Activated T-cell treated with anti-CD3 and anti-CD28 coated beads, Interleukin-2, amount 50 U/mL, for 72 hours (primary cell): Measurements from ENCODE around the gene CMTM2. TPM values are rescaled to one million over a fixed set of nuclear protein-coding genes. Genes with fewer than 3 reads are reported as not detected.
A peak's percentile ranks its signal among the peaks of the same experiment; 100 is the strongest.
"Not testable (repeated sequence)": the region's sequence is repeated elsewhere in the genome, so short reads cannot be mapped to it uniquely, and the experiment has no call there.

Experiments used
- ATAC-seq, 2 donors: fragments of 150-1000 bp; cut with Tn5 transposase; replicated peaks in 1 of 2; 2 replicates each; pipeline ENCODE4 v1.10.0; 2021; ENCODE audit warnings: moderate library complexity in 2 of 2, mild to moderate bottlenecking in 1 of 2
- DNase-seq, 2 donors: peaks; one replicate each; pipeline ENCODE4 v3.0.0; 2021 to 2022; ENCODE audit warnings: mixed read lengths in 1 of 2
- H3K27ac Mint-ChIP-seq: one replicate; pipeline ENCODE4 v1.8.0; 2022; ENCODE audit warnings: mild to moderate bottlenecking, moderate library complexity, mixed read lengths
- H3K27me3 Mint-ChIP-seq: one replicate; pipeline ENCODE4 v1.8.0; 2022; ENCODE audit warnings: low read depth, mixed read lengths
- H3K36me3 Mint-ChIP-seq, 2 donors: one replicate each; pipeline ENCODE4 v1.8.0; 2022; ENCODE audit warnings: mixed read lengths in 2 of 2, mild to moderate bottlenecking in 1 of 2; ENCODE audit not compliant: insufficient read depth in 2 of 2
- H3K4me1 Mint-ChIP-seq: one replicate; pipeline ENCODE4 v1.8.0; 2022; ENCODE audit warnings: low read depth, mixed read lengths
- H3K4me3 Mint-ChIP-seq, 2 donors: one replicate each; pipeline ENCODE4 v1.8.0; 2022; ENCODE audit warnings: mild to moderate bottlenecking in 2 of 2, mixed read lengths in 2 of 2, moderate library complexity in 2 of 2
- H3K9me3 Mint-ChIP-seq, 2 donors: one replicate each; pipeline ENCODE4 v1.8.0; 2022; ENCODE audit warnings: mixed read lengths in 2 of 2
- total RNA-seq, 2 donors: library from RNA; stranded (reverse); gene quantifications; one replicate each; pipeline ENCODE4 v1.2.3, GENCODE V29; 2022

CMTM2 gene
- total RNA-seq, 2 donors from 2014 or later: 0.31 to 1.2 TPM

GRCh38 chr16:66561381-66562080, 17.7 kb upstream of the CMTM2 start:
- ATAC-seq (no peak), DNase-seq (no peak)
- Mint-ChIP-seq H3K27ac (peak overlapping the region; percentile 66), H3K27me3 (no peaks in the 10 kb centered on the region), H3K4me1 (peaks cover 69% of the 10 kb centered on the region), H3K4me3 (peak overlapping the region in 1 of 2 donors; percentile 18), H3K36me3 (peaks cover 14 to 32% of the 10 kb centered on the region in 2 donors), H3K9me3 (no peaks in the 10 kb centered on the region)

DNA sequence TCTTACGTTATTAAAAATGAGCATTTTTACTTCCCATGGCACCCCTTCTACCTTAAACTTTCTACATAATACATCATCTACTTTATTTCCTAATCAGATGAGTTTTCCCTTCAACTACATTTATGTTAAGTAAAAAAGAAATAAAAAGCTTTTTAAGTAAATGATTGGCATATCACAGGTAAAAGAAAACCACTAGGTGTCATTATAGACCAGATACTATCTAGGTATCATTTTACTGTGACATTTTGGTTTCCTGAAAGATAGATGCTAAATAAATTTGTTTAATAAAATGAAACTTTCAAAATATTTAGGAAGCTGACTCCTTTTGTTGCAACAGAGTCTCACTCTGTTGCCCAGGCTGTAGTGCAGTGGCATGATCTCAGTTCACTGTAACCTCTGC, 16.9 kb upstream of the CMTM2 start:
- Mint-ChIP-seq H3K4me1 (peaks cover 70% of the 10 kb centered on the region), H3K9me3 (no peaks in the 10 kb centered on the region), H3K36me3 (peaks cover 17 to 35% of the 10 kb centered on the region in 2 donors), H3K27me3 (no peaks in the 10 kb centered on the region), H3K4me3 (peak overlapping the region; percentile 22 to 27), H3K27ac (peak overlapping the region; percentile 39)
- ATAC-seq (no peak), DNase-seq (no peak)

GRCh38 chr16:66562986-66563385, 16.3 kb upstream of the CMTM2 start:
- Mint-ChIP-seq H3K36me3 (peaks cover 15 to 38% of the 10 kb centered on the region in 2 donors), H3K4me1 (peaks cover 72% of the 10 kb centered on the region), H3K27ac (peak overlapping the region; percentile 55), H3K9me3 (no peaks in the 10 kb centered on the region), H3K4me3 (peak overlapping the region; percentile 22 to 50), H3K27me3 (no peaks in the 10 kb centered on the region)
- no peak for ATAC-seq
- no peak for DNase-seq

GRCh38 chr16:66563574-66564334, 15.5 kb upstream of the CMTM2 start:
- peak overlapping the region; percentile 85 for H3K27ac Mint-ChIP-seq
- DNase-seq: peak in 1 of 2 donors; percentile 41
- H3K36me3 Mint-ChIP-seq: peaks cover 15 to 31% of the 10 kb centered on the region in 2 donors
- H3K4me3 Mint-ChIP-seq: peak overlapping the region; percentile 36 to 50
- ATAC-seq: peak; percentile 94 to 95
- H3K9me3 Mint-ChIP-seq: no peaks in the 10 kb centered on the region
- H3K27me3 Mint-ChIP-seq: no peaks in the 10 kb centered on the region
- peaks cover 74% of the 10 kb centered on the region for H3K4me1 Mint-ChIP-seq

DNA sequence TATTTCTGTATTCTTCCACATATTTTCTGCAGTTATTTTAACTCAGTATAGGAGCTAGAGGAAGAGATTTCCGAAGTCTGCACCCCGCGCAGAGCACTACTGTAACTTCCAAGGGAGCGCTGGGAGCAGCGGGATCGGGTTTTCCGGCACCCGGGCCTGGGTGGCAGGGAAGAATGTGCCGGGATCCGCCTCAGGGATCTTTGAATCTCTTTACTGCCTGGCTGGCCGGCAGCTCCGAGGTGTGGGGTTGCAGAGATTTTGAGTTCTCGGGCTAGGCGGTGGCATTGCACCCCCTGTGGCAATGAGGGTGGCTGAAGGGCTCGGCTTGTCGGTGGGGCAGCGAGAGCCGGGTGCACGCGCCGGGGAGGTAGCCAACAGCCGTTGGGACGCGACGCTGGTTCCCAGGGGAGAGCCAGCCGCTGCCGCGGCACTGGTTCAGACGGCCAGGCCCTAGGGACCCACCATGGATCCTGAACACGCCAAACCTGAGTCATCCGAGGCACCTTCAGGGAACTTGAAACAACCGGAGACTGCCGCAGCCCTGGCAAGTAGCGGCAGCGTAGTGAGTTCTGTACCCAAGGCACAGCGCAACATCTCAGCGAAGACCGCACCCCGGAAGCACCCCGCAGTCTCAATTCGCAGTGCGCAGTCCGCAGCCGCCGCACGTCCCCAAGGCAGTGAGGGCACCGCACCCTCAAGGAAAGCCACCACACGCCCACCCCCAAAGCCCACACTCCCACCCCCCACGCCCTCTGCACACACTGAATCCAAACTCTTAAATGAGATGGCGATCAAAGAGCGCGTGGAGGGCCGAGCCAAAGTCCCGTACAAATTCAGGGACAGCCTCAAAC, 13.0 kb upstream of the CMTM2 start, which contains the start of gene CMTM1:
TSS of gene CMTM1 (plus strand) at position 389 of the 851 bp plus-strand sequence. CDS start at position 464, 75 bp downstream.
- Mint-ChIP-seq H3K4me3 (no peak within 1 kb of the TSS), H3K36me3 (peaks cover 11 to 24% of the 10 kb centered on the region in 2 donors), H3K27me3 (no peaks in the 10 kb centered on the region), H3K27ac (peak within 1 kb of the TSS; percentile 82), H3K9me3 (no peaks in the 10 kb centered on the region), H3K4me1 (peaks cover 57% of the 10 kb centered on the region)
- ATAC-seq (no peak), DNase-seq (no peak)

DNA sequence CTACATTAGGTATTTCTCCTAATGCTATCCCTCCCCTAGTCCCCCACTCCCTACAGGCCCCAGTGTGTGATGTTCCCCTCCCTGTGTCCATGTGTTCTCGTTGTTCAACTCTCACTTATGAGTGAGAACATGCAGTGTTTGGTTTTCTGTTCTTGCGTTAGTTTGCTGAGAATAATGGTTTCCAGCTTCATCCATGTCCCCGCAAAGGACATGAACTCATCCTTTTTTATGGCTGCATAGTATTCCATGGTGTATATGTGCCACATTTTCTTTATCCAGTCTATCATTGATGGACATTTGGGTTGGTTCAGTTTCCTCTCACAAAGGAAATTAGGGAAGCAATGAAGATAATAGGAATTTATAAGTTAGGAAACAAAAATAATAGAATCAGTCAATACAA, 12.0 kb upstream of the CMTM2 start:
- Mint-ChIP-seq H3K27ac (peak overlapping the region; percentile 82), H3K36me3 (peaks cover 8 to 20% of the 10 kb centered on the region in 2 donors), H3K4me1 (peaks cover 49% of the 10 kb centered on the region)
- not testable (repeated sequence) for H3K4me3 Mint-ChIP-seq, H3K27me3 Mint-ChIP-seq, ATAC-seq, H3K9me3 Mint-ChIP-seq, DNase-seq

- peaks cover 39% of the 10 kb centered on the region for H3K4me1 Mint-ChIP-seq
- H3K4me3 Mint-ChIP-seq: no peak overlapping the region
- H3K9me3 Mint-ChIP-seq: no peaks in the 10 kb centered on the region
- H3K27ac Mint-ChIP-seq: no peak overlapping the region
- ATAC-seq (no peak), DNase-seq (no peak)
- H3K27me3 Mint-ChIP-seq: no peaks in the 10 kb centered on the region
- H3K36me3 Mint-ChIP-seq: peaks cover 6 to 19% of the 10 kb centered on the region in 2 donors
Measured at GRCh38 chr16:66568355-66568754, 10.9 kb upstream of the CMTM2 start.

GRCh38 chr16:66569131-66569530, 10.1 kb upstream of the CMTM2 start:
- Mint-ChIP-seq H3K27me3 (no peaks in the 10 kb centered on the region), H3K9me3 (no peaks in the 10 kb centered on the region), H3K27ac (peak overlapping the region; percentile 24), H3K4me3 (no peak overlapping the region), H3K36me3 (peaks cover 6 to 19% of the 10 kb centered on the region in 2 donors), H3K4me1 (peaks cover 31% of the 10 kb centered on the region)
- DNase-seq: no peak
- no peak for ATAC-seq

DNA sequence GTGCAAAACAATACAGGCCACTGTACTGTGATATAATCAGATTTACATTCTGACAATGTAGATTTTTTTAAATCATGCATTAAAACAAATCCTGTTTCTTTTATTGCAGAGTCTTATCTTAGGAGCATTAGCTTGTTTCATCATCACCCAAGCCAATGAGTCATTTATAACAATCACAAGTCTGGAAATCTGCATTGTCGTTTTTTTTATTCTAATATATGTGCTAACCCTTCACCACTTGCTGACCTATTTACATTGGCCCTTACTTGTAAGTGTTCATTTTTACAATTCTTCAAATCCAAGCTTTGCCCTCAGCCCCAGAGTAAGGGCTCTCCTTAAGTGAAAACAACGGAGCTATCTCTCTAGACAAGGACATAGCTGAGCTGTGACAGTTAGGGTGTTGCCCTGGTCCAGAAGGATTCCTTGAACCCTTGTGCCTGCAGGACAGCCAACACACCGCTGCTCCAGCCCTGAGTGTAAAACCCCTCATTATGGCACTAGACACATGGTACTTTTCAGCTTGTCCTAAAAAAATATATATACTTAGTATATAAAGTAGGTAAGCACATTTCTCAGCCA, 9.3 kb upstream of the CMTM2 start:
- Mint-ChIP-seq H3K27ac (no peak overlapping the region), H3K4me1 (peaks cover 24% of the 10 kb centered on the region), H3K4me3 (no peak overlapping the region), H3K36me3 (peaks cover 4 to 19% of the 10 kb centered on the region in 2 donors), H3K9me3 (no peaks in the 10 kb centered on the region), H3K27me3 (no peaks in the 10 kb centered on the region)
- ATAC-seq (no peak), DNase-seq (no peak)

- H3K27ac Mint-ChIP-seq: no peak overlapping the region
- DNase-seq (no peak), ATAC-seq (peak in 1 of 2 donors; percentile 33)
- H3K4me3 Mint-ChIP-seq: no peak overlapping the region
- H3K36me3 Mint-ChIP-seq: peaks cover under 1 to 7% of the 10 kb centered on the region in 2 donors
- H3K4me1 Mint-ChIP-seq: peaks cover 16% of the 10 kb centered on the region
- no peaks in the 10 kb centered on the region for H3K9me3 Mint-ChIP-seq
- peaks cover 6% of the 10 kb centered on the region for H3K27me3 Mint-ChIP-seq
Measured at GRCh38 chr16:66572356-66572755, 6.9 kb upstream of the CMTM2 start.

DNA sequence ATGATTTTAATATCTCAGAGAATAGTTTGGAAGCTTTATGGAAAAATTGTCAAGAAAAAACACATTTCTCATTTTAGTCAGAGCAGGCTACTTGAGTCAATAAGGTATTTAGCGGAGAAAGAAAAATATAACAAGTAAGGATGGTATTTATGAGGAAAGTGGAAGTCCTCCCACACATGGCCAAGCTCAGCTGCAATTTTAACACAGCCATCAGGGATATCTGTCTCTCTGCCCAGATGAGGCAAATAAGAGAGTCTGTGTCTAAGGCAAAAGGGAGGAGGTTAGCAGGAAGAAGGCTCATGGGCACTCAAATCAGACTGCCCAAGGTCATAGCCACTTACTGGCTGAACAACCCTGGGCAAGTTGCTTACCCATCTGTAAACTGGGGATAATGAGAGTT, 5.2 kb upstream of the CMTM2 start:
- Mint-ChIP-seq H3K4me1 (peaks cover 9% of the 10 kb centered on the region), H3K27ac (no peak overlapping the region), H3K9me3 (no peaks in the 10 kb centered on the region), H3K27me3 (peaks cover 24% of the 10 kb centered on the region), H3K4me3 (no peak overlapping the region), H3K36me3 (no peaks in the 10 kb centered on the region)
- ATAC-seq (no peak), DNase-seq (no peak)

- DNase-seq (no peak), ATAC-seq (no peak)
- H3K36me3 Mint-ChIP-seq: peaks cover 0 to 1% of the 10 kb centered on the region in 2 donors
- peaks cover 28% of the 10 kb centered on the region for H3K27me3 Mint-ChIP-seq
- no peak overlapping the region for H3K4me3 Mint-ChIP-seq
- H3K27ac Mint-ChIP-seq: no peak overlapping the region
- peaks cover 5% of the 10 kb centered on the region for H3K4me1 Mint-ChIP-seq
- no peaks in the 10 kb centered on the region for H3K9me3 Mint-ChIP-seq
Measured at GRCh38 chr16:66574531-66574930, 4.7 kb upstream of the CMTM2 start.
